Cardiac fibroblast (primary cell): ENCODE results near the gene STK24.

Source experiments
- DNase-seq, 2 donors: peaks; one replicate each; pipeline versions ENCODE4 v3.0.0 to v3.0.0-alpha.2; 2010; ENCODE audit warnings: low read depth in 2 of 2
- H3K4me3 ChIP-seq, 2 donors: replicated peaks in 1 of 2; 1 replicate in 1 of 2; 2 replicates in 1 of 2; pipeline ENCODE4 v1.5.1; 2011; ENCODE audit warnings: low read depth in 2 of 2, low read length in 2 of 2, mild to moderate bottlenecking in 2 of 2, moderate library complexity in 1 of 2
- TF ChIP-seq, protein P1 (sequence below): IDR thresholded peaks from one replicate; pipeline ENCODE4 v1.5.1; 2011; ENCODE audit warnings: low read depth, mild to moderate bottlenecking, low read length, inconsistent platforms

The STK24 gene

DNA sequence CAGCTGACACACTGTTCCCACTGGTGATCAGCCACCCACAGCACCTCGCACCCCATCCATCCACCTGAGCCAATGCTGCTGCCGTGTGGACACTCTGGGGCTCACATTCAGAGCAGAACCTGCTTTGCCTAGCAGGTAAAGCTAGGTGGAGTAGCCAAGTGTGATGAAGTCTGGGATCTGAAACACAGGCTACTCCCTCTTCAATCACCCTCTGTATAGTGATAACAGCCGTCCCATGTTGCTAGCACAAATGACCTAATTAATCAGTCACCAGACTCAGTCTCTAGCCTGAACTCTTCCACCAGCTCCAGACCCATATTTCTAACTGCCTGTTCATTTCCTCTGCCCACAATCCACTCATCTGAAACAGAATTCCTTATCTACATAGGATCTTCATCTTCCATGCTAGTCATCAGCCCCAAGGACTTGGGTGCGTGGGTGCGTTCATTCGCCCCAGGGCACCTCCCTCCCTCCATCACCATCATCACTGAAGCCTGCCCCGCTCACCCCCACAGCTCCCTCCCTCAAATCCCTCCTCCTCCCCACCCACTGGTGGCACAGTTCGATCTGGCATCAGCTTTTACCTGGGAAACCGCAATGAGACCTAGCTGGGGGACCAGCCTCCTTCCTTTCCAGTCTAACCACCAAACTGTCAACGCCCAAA lies 19.8 kb downstream of the STK24 start:
- TF ChIP-seq, protein P1, sequence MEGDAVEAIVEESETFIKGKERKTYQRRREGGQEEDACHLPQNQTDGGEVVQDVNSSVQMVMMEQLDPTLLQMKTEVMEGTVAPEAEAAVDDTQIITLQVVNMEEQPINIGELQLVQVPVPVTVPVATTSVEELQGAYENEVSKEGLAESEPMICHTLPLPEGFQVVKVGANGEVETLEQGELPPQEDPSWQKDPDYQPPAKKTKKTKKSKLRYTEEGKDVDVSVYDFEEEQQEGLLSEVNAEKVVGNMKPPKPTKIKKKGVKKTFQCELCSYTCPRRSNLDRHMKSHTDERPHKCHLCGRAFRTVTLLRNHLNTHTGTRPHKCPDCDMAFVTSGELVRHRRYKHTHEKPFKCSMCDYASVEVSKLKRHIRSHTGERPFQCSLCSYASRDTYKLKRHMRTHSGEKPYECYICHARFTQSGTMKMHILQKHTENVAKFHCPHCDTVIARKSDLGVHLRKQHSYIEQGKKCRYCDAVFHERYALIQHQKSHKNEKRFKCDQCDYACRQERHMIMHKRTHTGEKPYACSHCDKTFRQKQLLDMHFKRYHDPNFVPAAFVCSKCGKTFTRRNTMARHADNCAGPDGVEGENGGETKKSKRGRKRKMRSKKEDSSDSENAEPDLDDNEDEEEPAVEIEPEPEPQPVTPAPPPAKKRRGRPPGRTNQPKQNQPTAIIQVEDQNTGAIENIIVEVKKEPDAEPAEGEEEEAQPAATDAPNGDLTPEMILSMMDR: no peak
- no peak for DNase-seq
- no peak overlapping the region for H3K4me3 ChIP-seq

DNA sequence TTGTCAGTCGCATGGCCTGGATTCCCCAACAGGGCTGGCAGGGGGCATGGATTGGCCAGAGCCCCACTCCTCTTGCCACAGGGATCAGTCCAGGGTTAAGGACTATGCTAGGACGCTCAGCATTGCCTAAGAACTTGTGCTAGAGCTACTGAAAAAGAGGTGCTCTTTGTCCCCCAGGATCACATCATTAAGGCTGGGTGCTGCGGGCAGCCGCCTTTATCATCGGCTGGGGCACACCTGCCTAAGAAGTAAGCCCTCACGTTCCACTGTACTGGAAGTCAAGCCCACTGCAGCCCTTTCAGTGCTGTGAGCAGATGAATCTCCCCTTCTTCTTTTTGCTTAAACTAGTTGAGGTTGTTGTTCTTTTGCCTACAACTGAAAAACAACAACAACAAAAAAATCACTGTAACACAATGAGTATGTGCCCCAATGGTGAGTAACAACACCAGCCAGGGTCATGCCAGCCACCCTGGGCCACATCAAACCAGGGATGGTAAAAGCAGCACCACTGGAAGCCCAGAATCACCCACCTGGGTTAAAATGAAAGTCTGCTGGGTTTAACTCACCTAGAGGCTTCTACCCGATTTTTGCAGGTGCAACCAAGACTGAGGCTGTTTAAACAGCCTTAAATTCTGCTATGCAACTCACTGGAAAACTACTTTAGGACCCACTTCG lies 20.6 kb downstream of the STK24 start:
- TF ChIP-seq, protein P1: no peak
- no peak for DNase-seq
- no peak overlapping the region for H3K4me3 ChIP-seq

DNA sequence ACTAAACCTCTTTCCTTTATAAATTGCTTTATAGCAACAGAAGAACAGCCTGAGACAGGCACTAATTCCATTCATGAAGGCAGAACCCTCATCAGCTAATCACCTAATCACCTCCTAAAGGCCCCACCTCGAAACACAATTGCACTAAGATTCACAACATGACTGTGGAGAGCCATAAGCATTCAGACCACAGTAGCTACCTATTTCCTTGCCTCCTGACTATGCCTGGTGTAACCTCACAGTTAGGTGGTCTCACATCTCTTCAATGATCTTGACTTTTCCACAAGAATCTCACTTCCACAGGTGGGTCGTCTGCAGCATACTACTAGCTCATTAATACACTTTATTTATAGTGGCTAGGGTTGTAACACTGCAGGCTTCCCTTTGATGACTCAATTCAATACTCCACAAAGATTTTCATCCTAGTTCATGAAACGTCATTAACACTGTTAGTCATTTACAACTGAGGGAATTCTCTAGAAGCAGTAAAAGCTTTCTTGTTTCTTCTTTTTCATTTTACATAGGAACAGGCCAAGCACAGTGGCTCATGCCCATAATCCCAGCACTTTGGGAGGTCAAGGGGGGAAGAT lies 27.1 kb downstream of the STK24 start:
- peak in 1 of 2 donors; percentile 38 for DNase-seq
- H3K4me3 ChIP-seq: no peak overlapping the region
- TF ChIP-seq, protein P1: no peak

DNA sequence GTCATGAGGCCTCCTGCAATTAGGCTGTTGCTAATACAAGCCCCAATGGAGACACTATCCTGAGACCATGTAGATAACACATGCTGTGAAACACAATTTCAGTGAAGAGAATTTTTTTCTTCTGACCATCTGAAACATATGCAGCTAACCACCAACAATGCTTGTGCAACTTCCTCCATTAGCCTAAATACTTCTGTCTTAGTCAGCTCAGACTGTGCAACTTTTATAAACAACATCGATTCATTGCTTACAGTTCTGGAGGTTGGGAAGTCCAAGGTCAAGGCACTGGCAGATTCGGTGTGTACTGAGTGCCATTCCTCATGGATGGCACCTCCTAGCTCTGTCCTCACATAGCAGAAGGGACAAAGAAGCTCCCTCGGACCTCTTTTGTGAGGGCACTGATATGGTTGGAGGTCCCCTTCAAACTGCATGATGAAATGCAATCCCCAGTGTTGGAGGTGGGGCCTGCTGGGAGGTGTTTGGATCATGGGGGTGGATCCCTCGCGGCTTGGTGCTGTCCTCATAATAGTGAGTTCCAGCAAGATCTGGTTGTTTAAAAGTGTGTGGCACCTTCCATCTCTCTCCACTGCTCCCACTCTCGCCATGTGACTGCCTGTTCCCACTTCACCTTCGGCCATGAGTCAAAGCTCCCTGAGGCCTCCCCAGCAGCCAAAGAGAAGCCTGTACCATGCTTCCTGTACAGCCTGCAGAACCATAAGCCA lies 27.7 kb downstream of the STK24 start:
- TF ChIP-seq, protein P1: no peak
- peak; percentile 76 to 94 for DNase-seq
- H3K4me3 ChIP-seq: no peak overlapping the region

DNA sequence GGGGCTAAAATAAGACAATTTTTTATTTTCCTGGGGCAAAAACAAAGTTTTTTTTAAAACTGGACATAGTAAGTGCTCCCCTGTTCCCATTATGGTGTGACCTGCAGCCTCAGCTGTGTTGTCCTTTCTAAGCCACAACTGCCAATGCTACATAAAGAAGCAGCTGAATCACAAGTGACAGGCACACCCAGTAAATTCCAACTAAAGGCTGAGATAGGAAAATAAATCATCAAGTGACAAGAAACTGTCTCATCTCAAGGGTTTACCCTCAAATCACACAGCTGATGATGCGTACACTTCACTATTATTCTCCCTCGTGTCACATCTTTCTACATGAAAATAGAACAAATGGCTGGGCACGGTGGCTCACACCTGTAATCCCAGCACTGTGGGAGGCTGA lies 28.7 kb downstream of the STK24 start:
- peak in 1 of 2 donors; percentile 33 for DNase-seq

DNA sequence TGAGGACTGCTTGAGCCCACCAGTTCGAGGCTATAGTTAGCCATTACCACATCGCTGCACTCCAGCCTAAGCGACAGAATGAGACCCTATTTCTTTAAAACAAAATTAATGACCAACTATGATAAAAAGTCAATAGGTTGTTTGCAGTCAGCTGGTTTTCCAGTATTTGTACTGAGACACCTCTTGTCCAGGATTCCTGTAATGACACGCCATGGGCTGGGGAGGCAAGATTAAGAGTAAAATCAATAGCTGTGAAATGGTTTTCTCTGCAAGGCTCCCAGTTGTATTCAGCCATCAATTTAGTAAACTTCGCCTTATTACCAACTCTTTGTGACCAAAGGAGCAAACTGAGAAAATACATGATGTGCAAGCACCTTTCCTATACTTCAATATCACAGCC lies 29.5 kb downstream of the STK24 start:
- no peak for DNase-seq
- H3K4me3 ChIP-seq: no peak overlapping the region
- TF ChIP-seq, protein P1: no peak

More for the DNA sequence above, 28.7 kb downstream of the STK24 start:
- TF ChIP-seq, protein P1: no peak
- H3K4me3 ChIP-seq: no peak overlapping the region
